Stimulated activated CD8-positive, alpha-beta memory T cell treated with anti-CD3 and anti-CD28 coated beads, Interleukin-2, amount 100 ng/mL, for 1 hour (primary cell): ENCODE results near the gene UBE2J2.

Experiments used
- DNase-seq, 2 donors: peaks; one replicate each; pipeline ENCODE4 v3.0.0-alpha.2; 2020; ENCODE audit warnings: low read depth in 2 of 2

UBE2J2 gene

GRCh38 chr1:1213345-1214265 lies 60.0 kb downstream of the UBE2J2 start, which contains the start of gene TNFRSF4:
Gene TNFRSF4 (minus strand): TSS chr1:1214153. CDS start chr1:1214127, 26 bp downstream.
- DNase-seq, result no peak

DNA sequence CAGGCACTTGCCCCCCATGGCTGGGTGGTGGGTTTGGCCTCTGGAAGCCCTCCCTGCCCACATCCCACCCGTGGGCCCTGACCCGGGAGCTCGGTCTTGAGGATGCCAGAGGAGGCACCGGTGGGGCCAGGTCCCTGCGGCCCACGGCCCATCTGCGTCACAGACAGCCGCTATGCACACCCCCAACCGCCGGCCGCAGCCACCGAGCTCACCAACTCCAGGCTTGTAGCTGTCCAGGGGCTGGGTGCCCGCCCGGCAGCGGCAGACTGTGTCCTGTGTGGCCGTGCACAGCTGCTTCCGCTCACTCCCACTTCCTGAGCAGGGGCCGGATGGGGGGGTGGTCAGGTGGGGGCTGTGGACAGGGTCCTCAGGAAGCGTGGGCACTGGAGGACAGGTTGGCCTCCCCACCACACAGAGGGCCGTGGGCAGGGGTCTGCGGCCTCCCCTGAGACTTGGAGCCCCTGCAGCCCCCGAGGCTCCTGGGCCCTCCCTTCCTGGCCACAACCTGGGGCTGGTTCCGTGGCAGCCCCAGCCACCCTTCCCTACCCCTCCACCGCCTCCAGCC lies 60.8 kb downstream of the UBE2J2 start:
- no peak for DNase-seq

GRCh38 chr1:1211541-1212441 lies 61.9 kb downstream of the UBE2J2 start:
- DNase-seq, result no peak

DNA sequence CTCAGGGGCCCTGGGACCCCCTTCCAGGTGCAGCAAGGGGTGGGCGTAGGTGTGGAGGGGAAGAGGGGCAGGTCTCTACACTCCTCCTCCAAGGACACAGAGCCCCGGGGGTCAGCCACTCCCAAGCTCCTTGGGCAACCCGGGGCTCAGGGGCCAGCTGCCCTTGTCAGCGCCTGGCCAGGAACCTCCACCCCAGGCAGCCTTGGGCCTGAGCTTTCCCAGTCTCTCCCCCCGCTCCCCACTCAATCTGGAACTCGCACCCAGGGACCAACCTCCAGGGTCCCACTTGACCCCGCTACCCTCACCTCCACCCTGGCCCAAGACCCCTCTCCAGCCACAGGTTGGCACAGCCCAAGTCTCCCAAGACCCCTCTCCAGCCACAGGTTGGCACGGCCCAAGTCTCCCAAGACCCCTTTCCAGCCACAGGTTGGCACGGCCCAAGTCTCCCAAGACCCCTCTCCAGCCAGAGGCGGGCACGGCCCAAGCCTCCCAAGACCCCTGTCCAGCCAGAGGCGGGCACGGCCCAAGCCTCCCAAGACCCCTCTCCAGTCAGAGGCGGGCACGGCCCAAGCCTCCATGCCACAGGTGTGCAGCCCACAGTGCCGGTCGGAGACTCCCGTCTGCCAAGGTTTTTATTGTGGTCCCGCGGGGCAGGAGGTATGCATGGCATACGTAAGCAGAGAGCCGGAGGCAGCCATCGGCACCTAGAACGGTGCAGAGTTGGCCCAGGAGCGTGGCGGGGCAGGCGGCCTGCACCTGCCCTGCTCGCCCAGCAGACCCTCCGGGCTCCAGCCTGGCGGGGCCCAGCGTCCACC lies 62.7 kb downstream of the UBE2J2 start:
- DNase-seq, result no peak

- no peak for DNase-seq
Observed at GRCh38 chr1:1208713-1209433, 64.8 kb downstream of the UBE2J2 start.

- no peak for DNase-seq
Observed at GRCh38 chr1:1207571-1207892, 66.1 kb downstream of the UBE2J2 start.

DNA sequence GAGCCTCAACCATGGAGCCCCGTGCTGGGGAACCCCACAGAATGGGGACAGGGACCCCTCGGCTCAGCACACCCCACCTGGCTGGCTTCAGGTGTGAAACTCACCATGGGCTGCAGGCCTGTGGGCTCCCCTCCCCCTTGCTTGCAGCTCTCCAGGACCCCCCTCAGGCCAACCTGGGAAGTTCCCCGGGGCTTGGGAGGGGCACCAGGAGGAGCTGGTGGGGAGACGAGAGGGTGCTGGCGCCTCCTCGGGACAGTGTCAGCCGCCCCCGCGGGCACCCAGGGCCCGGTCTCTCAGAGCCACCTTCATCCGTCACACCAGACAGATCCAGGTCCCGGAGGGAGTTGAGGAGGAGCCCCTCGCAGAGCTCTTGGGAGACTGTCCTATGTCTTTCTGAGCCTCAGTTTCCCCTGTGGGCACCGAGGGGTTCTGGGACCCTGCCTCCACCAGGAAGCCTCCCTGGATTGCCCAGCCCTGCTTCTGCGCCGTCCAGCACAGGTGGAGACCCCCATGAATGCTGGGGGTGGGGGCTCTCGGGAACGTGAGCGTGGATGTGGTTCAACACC lies 66.6 kb downstream of the UBE2J2 start:
- DNase-seq, result no peak

- DNase-seq, result no peak
Observed at GRCh38 chr1:1206376-1206965, 67.2 kb downstream of the UBE2J2 start, which contains the start of gene TNFRSF18. Gene TNFRSF18 (minus strand): TSS chr1:1206592. CDS start chr1:1206571, 21 bp downstream.

- DNase-seq, result no peak
Observed at GRCh38 chr1:1205769-1206375, 67.8 kb downstream of the UBE2J2 start.

GRCh38 chr1:1204998-1205768 lies 68.5 kb downstream of the UBE2J2 start:
- no peak for DNase-seq

GRCh38 chr1:1204425-1204920 lies 69.2 kb downstream of the UBE2J2 start:
- DNase-seq, result no peak
